HTERT RPE-1 (cell line): ENCODE data around the gene CCR3.
"Not testable (repeated sequence)": the region's sequence is repeated elsewhere in the genome, so short reads cannot be mapped to it uniquely, and the experiment has no call there.

Source experiments
- in situ Hi-C: fragments of 300-500 bp; cut with MboI; formaldehyde crosslinking; loops from 4 replicates; pipeline ENCODE4 v1.14.3; 2020; ENCODE audit warnings: low sequenced_read_pairs

CCR3 gene

DNA sequence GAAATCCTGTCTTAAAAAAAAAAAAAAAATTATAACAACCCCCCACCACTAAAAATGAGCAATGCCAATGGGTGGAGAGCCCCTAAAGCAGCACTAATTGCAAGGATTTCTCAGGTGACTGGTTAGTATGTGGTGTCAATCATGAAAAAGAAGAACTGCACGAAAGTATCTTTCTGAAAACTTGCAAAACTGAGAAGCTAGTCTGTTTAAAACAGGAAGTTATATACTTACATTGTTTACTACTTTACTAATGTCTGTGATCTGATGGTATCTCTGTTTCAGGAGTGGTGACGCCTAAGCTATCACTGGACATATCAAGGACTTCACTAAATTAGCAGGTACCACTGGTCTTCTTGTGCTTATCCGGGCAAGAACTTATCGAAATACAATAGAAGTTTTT lies at the start of gene CCR3:
TSS of gene CCR3 (plus strand) at position 341 of the 400 bp plus-strand sequence. CDS start 22,699 bp downstream, outside the sequence.
- in situ Hi-C loops, result no loop called here

- in situ Hi-C loops, result no loop called here
Measured at GRCh38 chr3:46192939-46193338, 49.3 kb upstream of the CCR3 start.

DNA sequence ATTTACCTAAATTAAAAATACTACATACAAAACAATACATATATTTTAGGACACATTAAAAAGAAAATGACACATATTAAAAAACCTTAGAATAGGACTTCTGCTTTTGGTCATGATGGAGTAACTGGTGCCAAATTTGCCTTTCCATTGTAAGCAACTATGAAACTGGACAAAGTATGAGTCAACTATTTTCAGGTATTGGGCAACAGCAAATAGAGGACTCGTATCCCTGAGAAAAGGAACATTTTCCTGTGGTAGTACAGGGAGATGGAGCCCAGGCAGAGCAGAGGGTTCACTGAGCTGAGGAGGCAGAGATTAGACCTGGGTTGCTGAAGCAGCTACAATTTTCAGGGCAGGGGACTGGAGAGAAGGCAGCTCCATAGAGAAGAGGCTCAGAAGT lies 48.8 kb upstream of the CCR3 start:
- in situ Hi-C loops, result no loop called here

DNA sequence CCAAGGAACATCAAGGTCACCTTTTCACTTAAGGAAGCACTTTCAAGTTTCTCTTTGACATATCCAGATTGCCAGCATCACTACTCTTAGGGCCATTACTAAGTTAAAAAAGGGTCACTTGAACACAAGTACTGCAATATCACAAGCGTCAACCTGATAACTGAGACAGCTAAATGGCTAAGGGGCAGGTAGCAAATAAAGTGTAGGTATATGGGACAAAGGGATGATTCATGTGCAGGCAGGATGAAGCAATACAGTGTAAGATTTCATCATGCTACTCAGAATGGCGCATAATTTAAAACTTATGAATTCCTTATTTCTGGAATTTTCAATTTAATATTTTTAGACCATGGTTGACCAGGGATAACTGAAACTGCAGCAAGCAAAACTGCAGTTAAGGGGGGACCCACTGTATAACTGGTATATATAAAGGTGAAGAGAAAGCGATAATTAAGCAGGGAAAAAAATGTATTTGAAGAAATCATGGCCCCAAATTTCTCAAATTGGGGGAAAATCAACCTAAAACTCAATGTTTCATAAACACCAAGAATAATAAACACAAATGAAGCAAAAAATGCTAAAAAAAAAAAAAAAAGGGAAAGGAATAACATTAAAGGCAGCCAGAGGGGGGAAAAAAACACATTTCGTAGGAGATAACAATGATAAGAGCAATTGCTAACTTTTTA lies 47.2 kb upstream of the CCR3 start:
- in situ Hi-C loops, result no loop called here

GRCh38 chr3:46196261-46196957 lies 45.9 kb upstream of the CCR3 start:
- in situ Hi-C loops, result no loop called here

DNA sequence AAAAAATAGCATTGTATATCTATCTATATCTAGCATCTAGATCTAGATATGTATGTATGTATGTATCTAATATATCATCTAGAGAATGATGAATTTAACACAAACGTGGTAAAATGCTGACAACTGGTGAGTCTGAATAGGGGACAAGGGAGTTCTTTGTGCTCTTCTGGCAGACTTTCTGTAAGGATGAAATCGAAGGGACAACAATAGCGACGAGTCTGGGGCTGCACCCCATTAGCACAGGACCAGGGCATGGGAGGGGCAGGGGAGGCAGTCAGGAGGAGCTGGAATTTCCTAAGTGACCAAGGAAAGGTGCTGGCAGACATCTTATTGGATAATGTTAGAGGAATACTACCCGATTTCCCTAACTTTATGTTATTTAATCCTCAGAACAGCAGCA lies 42.0 kb upstream of the CCR3 start:
- in situ Hi-C loops, result no loop called here

- in situ Hi-C loops, result no loop called here
Measured at GRCh38 chr3:46200790-46201189, 41.5 kb upstream of the CCR3 start.

GRCh38 chr3:46202535-46202934 lies 39.7 kb upstream of the CCR3 start:
- in situ Hi-C loops, result no loop called here

DNA sequence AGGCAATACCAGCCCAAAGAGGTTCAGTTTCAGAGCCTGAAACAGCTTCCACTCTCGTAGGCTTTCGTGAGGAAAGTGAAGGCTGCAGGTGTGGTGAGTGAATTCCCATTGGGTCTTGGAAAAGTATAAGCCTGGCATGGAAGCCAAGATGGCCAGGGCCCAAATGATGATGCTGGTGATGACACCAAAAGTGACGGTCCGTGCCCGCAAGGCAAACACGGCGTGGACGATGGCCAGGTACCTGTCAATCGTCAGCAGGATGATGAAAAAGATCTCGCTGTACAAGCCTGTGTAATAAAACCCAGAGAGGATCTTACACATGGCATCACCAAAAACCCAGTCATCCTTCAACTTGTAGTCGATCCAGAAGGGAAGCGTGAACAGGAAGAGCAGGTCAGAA lies 38.6 kb upstream of the CCR3 start:
- in situ Hi-C loops, result no loop called here

DNA sequence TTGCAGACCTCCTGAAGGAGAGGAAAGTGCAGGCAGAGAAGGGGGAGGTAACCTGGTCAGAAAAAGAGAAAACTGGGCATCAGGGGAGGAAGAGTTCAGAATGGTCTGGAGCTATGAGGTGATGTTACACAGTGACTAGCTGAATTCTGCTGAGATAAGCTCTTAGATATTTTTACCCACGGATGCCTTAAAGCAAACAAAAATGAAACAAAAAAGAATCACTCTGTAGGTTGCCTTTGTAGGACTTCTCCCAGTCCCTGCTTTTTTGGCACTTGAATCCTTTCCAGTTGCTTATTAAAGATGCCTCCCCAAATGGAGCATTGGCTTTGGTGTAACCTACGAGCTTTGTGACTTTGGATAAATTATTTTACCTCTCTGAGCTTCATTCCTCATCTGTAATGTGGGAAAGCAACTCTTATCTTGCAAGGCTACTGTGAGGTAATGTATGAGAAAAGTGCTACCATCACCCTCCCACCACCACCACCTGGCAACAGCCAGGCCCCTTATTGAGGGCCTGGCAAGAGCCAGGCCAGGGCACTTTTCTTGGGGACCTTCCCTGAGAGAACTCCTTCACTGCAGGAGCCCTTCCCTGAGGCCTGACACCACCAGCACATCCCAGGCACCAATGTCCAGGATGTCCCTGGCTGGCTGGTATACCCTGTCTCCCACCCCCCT lies 36.8 kb upstream of the CCR3 start:
- in situ Hi-C loops, result no loop called here

DNA sequence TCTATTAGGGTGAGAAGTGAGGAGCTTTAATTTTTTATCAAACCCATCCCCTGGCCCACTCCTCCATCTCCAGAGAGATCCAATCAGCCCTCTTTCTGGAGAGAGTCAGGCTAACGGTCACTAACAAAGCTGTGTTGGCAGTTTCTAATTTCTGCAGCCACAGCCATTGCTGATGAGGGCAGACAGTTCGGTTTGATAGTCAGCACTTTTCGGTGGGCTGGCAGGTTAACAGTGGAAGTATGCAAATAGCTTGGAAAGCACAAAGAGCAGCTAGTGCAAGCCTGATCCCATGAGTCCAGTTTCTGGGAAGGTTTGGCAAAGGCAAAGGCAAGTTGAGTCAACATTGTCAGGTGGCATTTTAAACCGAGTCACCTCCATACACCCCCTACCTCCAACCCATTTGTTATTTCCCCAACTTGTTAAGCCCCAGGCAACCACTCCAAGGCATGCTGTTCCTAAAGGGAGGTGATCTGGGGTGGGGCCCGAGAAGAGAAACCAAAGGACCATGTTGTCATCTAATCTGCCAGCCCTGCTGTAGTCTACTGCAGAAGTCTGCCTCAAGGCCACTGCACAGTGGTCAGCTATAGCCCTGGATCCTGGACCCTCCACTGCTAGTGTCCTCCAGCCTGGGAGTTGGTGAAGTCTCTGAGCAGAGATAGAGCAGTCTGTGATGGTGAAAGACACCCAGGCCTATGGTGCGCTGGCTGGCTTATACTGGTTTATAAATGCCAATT lies 35.8 kb upstream of the CCR3 start:
- in situ Hi-C loops, result no loop called here

DNA sequence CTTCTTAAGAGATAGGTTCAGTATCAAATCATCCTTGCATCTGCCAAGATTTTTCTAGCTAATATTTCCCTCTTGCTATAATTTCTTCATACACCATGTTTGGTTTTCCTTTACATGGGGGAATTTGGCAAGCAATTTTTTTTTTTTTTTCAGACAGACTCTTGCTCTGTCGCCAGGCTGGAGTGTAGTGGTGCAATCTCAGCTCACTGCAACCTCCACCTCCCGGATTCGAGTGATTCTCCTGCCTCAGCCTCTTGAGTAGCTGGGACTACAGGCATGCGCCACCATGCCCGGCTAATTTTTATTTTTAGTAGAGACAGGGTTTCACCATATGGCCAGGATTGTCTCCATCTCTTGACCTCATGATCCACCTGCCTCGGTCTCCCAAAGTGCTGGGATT lies 34.7 kb upstream of the CCR3 start:
- in situ Hi-C loops, result not testable (repeated sequence)

GRCh38 chr3:46208167-46208704 lies 34.0 kb upstream of the CCR3 start, which contains the start of gene CCR1:
CCR1 (minus strand) TSS chr3:46208313; CDS start chr3:46204313, 4,000 bp downstream.
- in situ Hi-C loops, result no loop called here

DNA sequence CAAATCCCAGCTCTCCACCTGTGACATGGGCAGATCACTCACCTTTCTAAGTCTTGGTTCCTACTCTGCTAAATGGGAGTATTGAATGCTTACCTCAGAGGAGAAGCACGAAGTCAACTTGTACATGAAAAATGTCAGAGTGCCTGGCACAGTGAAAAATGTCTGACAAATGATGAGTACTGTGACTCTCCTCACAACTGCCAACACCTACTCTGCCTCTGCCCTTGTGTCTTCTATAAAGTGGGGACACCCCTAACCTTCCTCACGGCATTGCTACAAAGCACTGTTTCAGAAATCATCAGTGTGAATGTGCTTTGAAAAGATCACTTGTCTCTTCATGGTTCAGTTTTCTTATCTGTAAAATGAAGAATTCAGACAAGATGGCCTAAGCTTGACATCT lies 33.2 kb upstream of the CCR3 start:
- in situ Hi-C loops, result no loop called here

GRCh38 chr3:46209746-46210470 lies 32.4 kb upstream of the CCR3 start:
- in situ Hi-C loops, result no loop called here

GRCh38 chr3:46212101-46212500 lies 30.2 kb upstream of the CCR3 start:
- in situ Hi-C loops, result no loop called here

DNA sequence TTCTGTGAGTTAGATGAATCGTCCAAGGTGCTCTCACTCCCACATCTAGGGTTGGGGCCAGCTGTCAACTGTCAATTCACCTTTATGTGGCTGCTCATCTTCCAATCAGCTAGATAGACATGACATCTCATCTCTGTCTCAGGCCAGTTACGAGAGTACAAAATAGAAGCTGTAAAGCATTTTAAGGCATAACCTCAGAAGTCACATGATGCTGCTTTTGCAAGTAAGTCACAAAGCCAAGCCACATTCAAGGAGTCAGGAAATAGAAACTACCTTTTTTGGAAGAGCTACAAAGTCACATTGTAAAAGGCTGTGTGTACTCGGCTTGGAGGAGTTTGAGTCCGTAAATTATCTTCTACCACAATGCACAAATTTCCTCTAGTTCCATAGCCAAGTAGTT lies 29.1 kb upstream of the CCR3 start:
- in situ Hi-C loops, result no loop called here

DNA sequence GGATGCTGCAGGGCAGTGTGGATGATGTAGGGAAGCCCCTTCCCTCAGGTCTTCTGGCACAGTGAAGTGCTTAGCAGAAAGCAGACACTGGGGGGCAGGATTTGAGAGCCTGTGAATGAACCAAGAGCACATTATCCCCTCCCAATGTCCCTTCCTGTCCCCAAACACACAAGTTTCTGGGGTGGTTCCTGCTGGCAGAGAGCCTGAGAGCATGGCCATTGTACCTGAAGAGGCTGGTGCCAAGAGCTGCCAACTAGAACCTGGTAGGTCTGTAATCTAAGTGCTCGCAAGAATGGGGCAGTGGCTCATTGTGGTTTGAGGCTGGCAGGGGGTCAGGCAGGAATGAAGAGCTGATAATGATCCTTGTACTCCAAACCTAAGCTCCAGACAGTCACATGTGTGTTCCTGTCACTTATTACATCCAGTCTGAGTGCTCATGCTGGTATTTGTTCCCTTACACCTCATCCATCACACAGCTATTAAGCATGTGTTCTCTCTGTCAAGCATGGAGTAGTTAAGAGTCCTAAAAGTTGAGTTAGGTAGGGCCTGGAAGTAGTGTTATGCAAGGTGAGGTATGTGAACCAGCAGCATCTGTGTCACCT lies 27.4 kb upstream of the CCR3 start:
- in situ Hi-C loops, result no loop called here

GRCh38 chr3:46215810-46216414 lies 26.3 kb upstream of the CCR3 start:
- in situ Hi-C loops, result no loop called here
